GM12878 (cell line): Measurements from ENCODE around the gene CHID1. TPM values are rescaled to one million over a fixed set of nuclear protein-coding genes. Genes with fewer than 3 reads are reported as not detected.

Source experiments
- ATAC-seq: fragments of 200-7000 bp; cut with Tn5 transposase; 3 replicates; pipeline ENCODE4 v1.9.1; 2020; ENCODE audit warnings: mild to moderate bottlenecking, moderate library complexity
- BruUV-seq: library from RNA; stranded (reverse); fragments of 400-500 nt; replicated peaks from 2 replicates; lab custom pipeline; 2021; lab: Mats Ljungman, UMichigan
- CTCF ChIA-PET: fragments of 300-600 bp; sonication (Branson Sonifier 250); formaldehyde crosslinking; extraction: SDS; loops from one replicate; lab custom pipeline; 2021; ENCODE audit warnings: inconsistent platforms; lab: Yijun Ruan, JAX
- POLR2A ChIA-PET: fragments of 350-600 bp; formaldehyde crosslinking; extraction: SDS; loops from one replicate; lab custom pipeline; 2021; ENCODE audit warnings: inconsistent platforms; lab: Charles Lee
- RAD21 ChIA-PET: fragments of 300-600 bp; sonication (Branson Sonifier 250); formaldehyde crosslinking; loops from one replicate; lab custom pipeline; 2023; ENCODE audit warnings: antibody characterized with exemption; ENCODE audit not compliant: unreplicated experiment; lab: Charles Lee
- SMC1A ChIA-PET: fragments of 300-600 bp; sonication (Branson Sonifier 250); formaldehyde crosslinking; loops from one replicate; lab custom pipeline; 2023; ENCODE audit not compliant: unreplicated experiment, uncharacterized antibody; lab: Charles Lee
- DNase-seq: peaks from one replicate; pipeline ENCODE4 v3.0.0-alpha.2; 2011; ENCODE audit warnings: low read depth, low spot score
- FAIRE-seq: peaks from 3 replicates; lab custom pipeline; 2011; peaks lifted over from hg19 to GRCh38; lab: Jason Lieb, UNC
- H2AFZ ChIP-seq: 2 replicates; pipeline ENCODE4 v1.6.0; 2011; ENCODE audit warnings: low read depth, low read length, control low read depth; ENCODE audit not compliant: control insufficient read depth
- H3K27ac ChIP-seq: 2 replicates; pipeline ENCODE4 v1.5.1; 2011; ENCODE audit warnings: control low read depth; ENCODE audit not compliant: control insufficient read depth, insufficient read depth
- H3K27me3 ChIP-seq, 2 experiments: replicated peaks in 1 of 2; 2 replicates each; pipeline versions ENCODE4 v1.6.0 to v1.6.1; 2011; ENCODE audit warnings: low read length in 1 of 2; ENCODE audit not compliant: control insufficient read depth in 2 of 2, insufficient read depth in 2 of 2
- H3K36me3 ChIP-seq, 2 experiments: 2 replicates each; pipeline ENCODE4 v1.5.1; 2011; ENCODE audit warnings: low read length in 1 of 2; ENCODE audit not compliant: control insufficient read depth in 2 of 2, insufficient read depth in 2 of 2
- H3K4me1 ChIP-seq: 2 replicates; pipeline ENCODE4 v1.6.1; 2011; ENCODE audit warnings: mild to moderate bottlenecking, low read length, moderate library complexity, mixed read lengths; ENCODE audit not compliant: control insufficient read depth, insufficient read depth
- H3K4me2 ChIP-seq: 2 replicates; pipeline ENCODE4 v1.6.0; 2011; ENCODE audit warnings: control low read depth; ENCODE audit not compliant: control insufficient read depth, insufficient read depth
- H3K4me3 ChIP-seq: fragments of 200-600 bp; sonication (generic); 2 replicates; pipeline ENCODE4 v1.5.1; 2016
- H3K79me2 ChIP-seq: 2 replicates; pipeline ENCODE4 v1.6.0; 2011; ENCODE audit warnings: low read length; ENCODE audit not compliant: control insufficient read depth, insufficient read depth
- H3K9ac ChIP-seq: 2 replicates; pipeline ENCODE4 v1.8.0; 2011; ENCODE audit warnings: low read length, control low read depth, mixed read lengths; ENCODE audit not compliant: control insufficient read depth, insufficient read depth
- H3K9me3 ChIP-seq: replicated peaks from 3 replicates; pipeline ENCODE4 v1.5.1; 2011; ENCODE audit warnings: mild to moderate bottlenecking, low read length; ENCODE audit not compliant: control insufficient read depth, insufficient read depth
- H4K20me1 ChIP-seq: 2 replicates; pipeline ENCODE4 v1.6.0; 2011; ENCODE audit not compliant: control insufficient read depth, insufficient read depth
- CBX5 ChIP-seq: sonication (generic); IDR thresholded peaks from 2 replicates; pipeline ENCODE4 v1.6.1; 2016; ENCODE audit warnings: low read depth, moderate library complexity, mild to moderate bottlenecking, inconsistent platforms
- MYB ChIP-seq: fragments of 150-350 bp; IDR thresholded peaks from 2 replicates; pipeline ENCODE4 v1.6.1; 2014; ENCODE audit warnings: mild to moderate bottlenecking, low read depth, low read length, borderline replicate concordance
- TCF12 ChIP-seq: IDR thresholded peaks from 2 replicates; pipeline ENCODE4 v1.6.1; 2011; ENCODE audit warnings: low read depth, mild to moderate bottlenecking, low read length
- ZBTB33 ChIP-seq: fragments of 450-650 bp; IDR thresholded peaks from 2 replicates; pipeline ENCODE4 v1.6.1; 2017; ENCODE audit warnings: mild to moderate bottlenecking
- WGBS: methylation state at CpG from one replicate; pipeline ENCODE4 v1.1.6; 2016; ENCODE audit warnings: low lambda C conversion rate; ENCODE audit not compliant: insufficient replicate concordance, insufficient coverage; ENCODE audit errors: missing lambda C conversion rate; 5-methylcytosine and 5-hydroxymethylcytosine counted together
- in situ Hi-C: fragments of 300-500 bp; cut with MboI; formaldehyde crosslinking; loops from 9 replicates; pipeline ENCODE4 v1.14.3; 2018; ENCODE audit warnings: mixed read lengths
- intact Hi-C: fragments of 100-400 bp; cut with micrococcal nuclease; formaldehyde crosslinking; loops from one replicate; pipeline ENCODE4 v1.14.2; 2022; ENCODE audit not compliant: unreplicated experiment
- polyA plus RNA-seq, 11 experiments: library from polyadenylated mRNA; depleted of rRNA in 4 of 11; unstranded in 6 of 11; stranded (reverse) in 5 of 11; fragments of >200 nt; fragmentation: Nextera tagmentation in 4 of 11; fragmentation: Illumina TruSeq in 1 of 11; extraction: Ambion mirVana in 4 of 11; extraction: Trizol in 1 of 11; gene quantifications; 1 replicate in 1 of 11; 2 replicates in 10 of 11; pipeline versions ENCODE4 v1.2.1 to v1.2.3, GENCODE V29; 2011 to 2016; ENCODE audit warnings: inconsistent platforms in 2 of 11, missing spikeins in 2 of 11, low read depth in 1 of 11
- total RNA-seq, 4 experiments: library from RNA; depleted of rRNA in 3 of 4; stranded (reverse); fragments of >200 nt in 3 of 4; fragmentation: Illumina TruSeq in 1 of 4; extraction: Trizol in 1 of 4; gene quantifications; 2 replicates each; pipeline versions ENCODE4 v1.2.1 to v1.2.3, GENCODE V29; 2013 to 2021

CHID1 gene
- total and polyA plus RNA-seq, 10 of the 15 experiments (the other 5 are each of a cell fraction or from before 2014, with no cell fraction given), result 4.8 to 75.2 (median 30.1) TPM

DNA sequence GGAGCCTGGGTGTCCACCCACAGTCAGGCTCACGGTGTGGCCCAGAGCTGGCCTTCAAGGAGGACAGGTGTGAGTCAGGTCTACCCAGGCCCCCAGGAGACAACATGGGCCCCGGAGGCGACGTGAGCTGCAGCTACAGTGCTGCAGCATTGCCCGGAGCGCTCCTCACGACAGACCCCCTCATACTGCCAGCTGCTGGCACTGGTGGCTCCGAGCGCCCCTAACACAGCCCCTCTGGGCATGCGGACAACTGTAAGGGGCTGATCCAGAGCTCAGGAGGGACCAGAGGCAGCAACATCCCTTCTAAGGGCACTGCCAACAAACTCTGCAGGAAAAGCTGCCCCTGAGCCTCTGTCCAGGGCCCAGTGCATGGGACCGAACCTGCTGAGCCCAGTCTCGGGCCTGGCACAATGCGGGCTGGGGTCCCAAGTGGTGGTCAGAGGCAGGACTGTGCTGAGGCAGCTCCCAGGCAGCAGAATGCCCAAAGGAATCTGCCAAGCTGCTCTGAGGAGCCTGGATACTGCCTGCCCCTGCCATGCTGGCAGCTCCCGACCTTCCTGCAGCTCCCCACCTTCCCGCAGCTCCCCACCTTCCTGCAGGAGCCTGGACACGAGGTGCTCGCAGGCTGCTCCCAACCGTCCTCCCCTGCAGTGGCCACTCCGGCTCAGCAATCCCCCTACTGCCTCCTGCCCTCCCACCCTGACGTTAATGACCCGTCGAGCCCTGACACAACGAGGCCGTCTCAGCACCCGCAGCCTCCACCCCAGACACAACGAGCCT, 15.1 kb downstream of the CHID1 start:
- TF ChIP-seq MYB, result no peak
- TF ChIP-seq CBX5, result no peak
- no peak for TF ChIP-seq ZBTB33
- TF ChIP-seq TCF12, result no peak
- BruUV-seq, result no TSS peak
- ChIA-PET POLR2A (no interaction called here), CTCF (no interaction called here), RAD21 (no interaction called here), SMC1A (no interaction called here)
- no peak overlapping the region for H3K27ac ChIP-seq
- peaks cover 0 to 20% of the 10 kb centered on the region in 2 experiments; a peak in 2 of 4 replicates for H3K36me3 ChIP-seq
- H3K27me3 ChIP-seq, result no peaks in the 10 kb centered on the region
- no peak overlapping the region for H3K9ac ChIP-seq
- no peak overlapping the region for H2AFZ ChIP-seq
- no peaks in the 10 kb centered on the region for H4K20me1 ChIP-seq
- FAIRE-seq (no peak), ATAC-seq (no peak), DNase-seq (no peak)
- no peak overlapping the region for H3K4me2 ChIP-seq
- 89% methylated on average over 26 of the region's 26 CpGs for WGBS
- no peaks in the 10 kb centered on the region for H3K4me1 ChIP-seq
- H3K4me3 ChIP-seq, result no peak overlapping the region
- in situ Hi-C loops, result no loop called here
- no peaks in the 10 kb centered on the region for H3K79me2 ChIP-seq
- H3K9me3 ChIP-seq, result no peaks in the 10 kb centered on the region
- intact Hi-C loops, result no loop called here
